GM04503 (cell line): Measurements from ENCODE around the gene SGIP1.

ENCODE experiments used
- DNase-seq: peaks from one replicate; pipeline ENCODE4 v3.0.0-alpha.2; 2012; ENCODE audit warnings: low read depth

Gene SGIP1

DNA sequence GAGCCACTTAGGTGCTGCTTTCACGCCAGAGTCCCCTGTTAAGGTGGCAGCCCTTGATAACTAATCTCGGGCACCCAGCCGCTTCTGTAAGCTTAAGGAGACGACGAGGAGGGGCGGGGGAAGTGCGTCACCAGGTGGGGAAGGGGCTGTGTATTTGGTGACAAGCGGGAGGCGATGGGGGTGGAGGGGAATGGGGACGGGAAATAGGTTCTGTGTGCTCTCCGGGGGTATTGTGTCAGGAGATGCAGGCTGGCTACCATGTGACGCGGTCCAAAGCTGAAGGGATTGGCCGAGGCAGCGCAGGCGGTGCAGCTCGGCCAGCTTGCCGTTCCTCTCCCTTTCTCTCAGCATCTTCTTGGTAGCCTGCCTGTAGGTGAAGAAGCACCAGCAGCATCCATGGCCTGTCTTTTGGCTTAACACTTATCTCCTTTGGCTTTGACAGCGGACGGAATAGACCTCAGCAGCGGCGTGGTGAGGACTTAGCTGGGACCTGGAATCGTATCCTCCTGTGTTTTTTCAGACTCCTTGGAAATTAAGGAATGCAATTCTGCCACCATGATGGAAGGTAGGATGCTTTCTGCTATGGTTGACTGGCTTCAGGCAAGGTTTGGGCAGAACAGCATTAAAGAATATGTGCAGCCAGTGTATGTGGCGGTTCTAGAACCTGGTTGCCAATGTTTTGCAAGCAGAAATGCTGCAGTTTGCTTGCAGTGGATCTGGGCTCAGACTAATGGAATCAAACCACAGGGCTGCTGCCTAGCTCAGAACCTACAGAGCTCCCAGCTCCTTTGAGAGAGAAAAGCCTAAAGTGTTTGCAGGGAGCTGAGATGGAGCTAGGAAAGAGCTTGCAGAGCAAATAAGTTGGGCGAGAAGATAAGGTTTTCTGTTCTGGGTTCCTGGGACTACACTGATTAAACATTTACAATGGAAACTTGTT, at the start of gene SGIP1:
Gene SGIP1, plus strand, starts transcription at position 350 of the 937 bp plus-strand sequence. Its CDS starts 206 bp downstream, at position 556.
- DNase-seq, result no peak

- no peak for DNase-seq
These were observed 44.8 kb upstream of the SGIP1 start for GRCh38 chr1:66489151-66489550.

GRCh38 chr1:66489972-66490601, 43.9 kb upstream of the SGIP1 start:
- DNase-seq, result no peak

DNA sequence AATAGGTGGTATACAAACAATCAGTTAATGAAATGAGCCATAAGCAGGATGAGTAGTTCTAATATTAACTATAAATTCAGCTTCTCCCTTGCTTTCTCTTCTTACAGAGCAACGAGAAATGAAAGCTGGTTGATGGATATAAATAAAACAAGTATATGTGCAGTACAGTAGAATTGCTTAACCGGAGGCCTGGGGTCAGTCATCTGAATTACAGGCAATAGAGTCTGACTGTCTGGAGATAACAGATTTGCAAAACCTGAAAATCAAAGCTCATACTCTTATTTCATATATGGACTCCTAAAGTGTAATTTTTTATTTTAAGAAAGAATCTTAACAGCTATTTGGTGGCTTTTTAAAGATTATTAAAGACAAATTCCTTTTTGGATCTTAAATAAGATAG, 43.1 kb upstream of the SGIP1 start:
- no peak for DNase-seq

- DNase-seq, result no peak
These were observed 41.5 kb upstream of the SGIP1 start for GRCh38 chr1:66492424-66492823.

GRCh38 chr1:66493731-66494130, 40.2 kb upstream of the SGIP1 start:
- DNase-seq, result peak; percentile 65

- DNase-seq, result no peak
These were observed 39.5 kb upstream of the SGIP1 start for GRCh38 chr1:66494482-66494881.

GRCh38 chr1:66495495-66495894, 38.5 kb upstream of the SGIP1 start:
- DNase-seq, result peak; percentile 91

DNA sequence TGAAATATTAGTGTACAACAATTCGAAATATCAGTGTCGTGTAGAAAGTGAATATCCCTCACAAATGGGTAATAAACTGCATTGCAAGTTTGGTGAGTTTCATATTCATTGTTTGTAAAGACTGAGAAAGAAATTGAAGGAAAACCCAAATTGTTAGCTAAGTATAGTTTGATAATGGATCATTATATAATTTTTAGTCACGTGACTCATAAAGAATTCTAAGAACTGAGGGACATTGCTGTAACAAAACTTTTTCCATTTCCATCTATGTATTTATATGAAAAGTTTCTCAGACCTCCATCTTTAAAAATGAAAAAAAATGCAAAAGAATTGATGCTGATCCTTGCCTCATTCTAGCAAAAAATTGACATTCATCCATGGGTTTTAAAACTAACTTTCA, 36.0 kb upstream of the SGIP1 start:
- no peak for DNase-seq

DNA sequence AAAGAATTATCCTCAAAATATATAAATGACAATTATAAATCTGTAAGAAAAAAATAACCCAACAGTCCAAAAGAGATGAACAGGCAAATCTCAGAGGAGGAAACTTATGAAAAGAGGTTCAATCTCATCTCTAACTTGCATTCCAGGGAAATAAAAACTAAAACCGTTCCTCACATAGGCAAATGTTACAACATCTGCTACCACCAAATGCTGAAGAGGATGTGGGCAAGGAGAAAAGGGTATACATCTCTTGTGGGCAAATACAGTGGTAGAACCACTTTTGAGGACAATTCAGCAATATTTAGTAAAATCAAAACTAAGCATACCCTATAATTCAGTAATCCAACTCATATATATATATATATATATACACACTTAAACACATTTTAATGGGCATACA, 33.7 kb upstream of the SGIP1 start:
- DNase-seq, result no peak

DNA sequence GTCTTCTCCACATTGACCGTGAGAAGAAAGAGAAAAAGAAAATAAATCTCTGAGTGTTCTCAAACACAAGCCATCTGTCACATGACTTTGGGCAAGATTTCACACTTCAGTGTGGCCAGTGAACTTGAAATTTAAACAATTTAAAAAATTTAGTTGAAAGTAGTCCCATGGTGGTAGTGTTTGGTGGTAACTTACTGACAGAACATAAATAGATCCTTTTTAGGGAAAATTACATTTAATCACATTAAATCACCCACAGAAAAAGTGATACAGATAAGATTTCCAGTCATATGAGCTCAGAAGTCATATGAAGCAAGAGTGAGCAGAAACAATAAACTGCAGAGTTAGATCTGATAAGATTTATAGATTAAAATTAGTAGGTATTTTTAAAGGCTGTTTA, 31.9 kb upstream of the SGIP1 start:
- no peak for DNase-seq

DNA sequence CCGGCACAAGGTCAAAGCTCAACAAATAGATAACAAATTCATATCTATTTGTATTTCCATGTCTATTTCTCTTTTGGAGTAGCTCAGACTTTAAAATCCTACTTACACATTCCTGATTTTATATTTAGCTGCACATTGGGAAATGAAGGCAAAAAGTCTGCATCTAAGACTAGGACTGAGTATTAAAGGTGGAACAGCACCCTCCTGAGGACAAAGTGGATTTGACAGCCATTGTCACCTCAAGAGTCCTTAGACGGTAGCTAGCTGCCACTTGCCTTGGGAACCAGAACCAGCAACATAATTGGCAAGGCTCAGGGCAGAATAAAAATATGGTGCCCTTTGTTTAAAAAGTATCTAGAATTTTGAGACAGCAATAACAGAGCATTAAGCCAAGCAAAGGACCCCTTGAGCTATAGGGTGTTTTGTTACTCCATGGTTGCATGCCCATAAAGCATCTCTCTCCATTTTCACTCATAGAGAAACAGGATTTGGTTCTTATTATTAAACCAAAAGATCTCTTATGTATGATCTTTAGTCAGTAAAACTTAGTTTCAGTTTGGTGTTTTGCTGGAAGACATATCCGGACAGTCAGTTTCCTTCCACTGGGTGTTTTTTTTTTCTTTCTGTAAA, 30.0 kb upstream of the SGIP1 start:
- DNase-seq, result no peak

- no peak for DNase-seq
These were observed 28.1 kb upstream of the SGIP1 start for GRCh38 chr1:66505671-66506392.

GRCh38 chr1:66506393-66506687, 27.6 kb upstream of the SGIP1 start:
- DNase-seq, result no peak

GRCh38 chr1:66506991-66507390, 27.0 kb upstream of the SGIP1 start:
- DNase-seq, result no peak

- no peak for DNase-seq
These were observed 23.5 kb upstream of the SGIP1 start for GRCh38 chr1:66510407-66510806.

GRCh38 chr1:66511118-66511517, 22.8 kb upstream of the SGIP1 start:
- DNase-seq, result no peak

DNA sequence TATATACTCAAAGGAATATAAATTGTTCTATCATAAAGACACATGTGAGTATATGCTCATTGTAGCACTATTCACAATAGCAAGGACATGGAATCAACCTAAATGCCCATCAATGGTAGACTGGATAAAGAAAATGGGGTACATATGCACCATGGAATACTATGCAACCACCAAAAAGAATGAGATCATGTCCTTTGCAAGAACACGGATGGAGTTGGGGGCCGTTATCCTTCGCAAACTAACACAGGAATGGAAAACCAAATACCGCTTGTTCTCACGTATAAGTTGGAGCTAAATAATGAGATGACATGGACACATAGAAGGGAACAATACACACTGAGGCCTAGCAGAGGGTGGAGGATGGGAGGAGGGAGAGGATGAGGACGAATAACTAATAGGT, 16.0 kb upstream of the SGIP1 start:
- DNase-seq, result no peak

DNA sequence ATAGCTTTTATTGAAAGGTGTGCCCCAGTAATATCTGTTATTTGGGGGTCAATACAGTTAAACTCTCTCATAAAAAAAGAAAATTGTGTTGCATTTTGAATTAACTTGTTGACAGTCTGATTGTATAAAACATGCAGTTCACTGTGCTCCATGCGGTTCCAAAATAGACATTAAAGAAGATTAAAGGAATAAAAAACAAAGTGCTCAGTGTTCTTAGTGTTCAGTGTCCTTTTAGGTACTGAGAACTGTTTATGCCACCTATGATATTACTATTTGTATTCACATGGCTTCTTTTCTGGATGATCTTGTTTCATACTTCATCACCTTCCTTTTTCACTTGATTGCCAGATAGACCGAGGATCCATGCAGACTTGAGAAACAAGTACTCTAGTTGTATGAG, 15.3 kb upstream of the SGIP1 start:
- DNase-seq, result no peak

- DNase-seq, result no peak
These were observed 14.0 kb upstream of the SGIP1 start for GRCh38 chr1:66519992-66520391.

DNA sequence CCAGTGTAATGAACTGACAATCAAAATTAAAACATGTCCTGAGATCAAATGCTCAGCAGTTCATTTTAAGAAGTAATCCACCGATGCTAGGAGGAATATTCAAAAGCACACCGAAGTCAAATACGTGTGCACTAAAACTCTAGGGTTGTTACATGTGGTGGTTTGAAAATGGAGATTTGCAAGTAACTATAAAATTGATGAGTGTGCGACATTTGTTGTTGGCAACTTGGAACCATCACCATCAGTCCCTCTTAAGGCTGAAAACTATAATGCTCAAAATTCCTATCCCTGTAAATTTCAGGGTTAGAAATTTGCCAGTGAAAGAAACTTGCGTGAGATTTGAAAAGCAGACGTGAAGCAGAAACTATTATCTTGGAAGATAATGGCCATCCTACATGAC, 13.3 kb upstream of the SGIP1 start:
- DNase-seq, result no peak

GRCh38 chr1:66521721-66522365, 12.1 kb upstream of the SGIP1 start:
- DNase-seq, result no peak
